ENCODE measurements around the gene ZNG1F. TPM values are rescaled to one million over a fixed set of nuclear protein-coding genes. Genes with fewer than 3 reads are reported as not detected.
"Not testable (repeated sequence)": the region's sequence is repeated elsewhere in the genome, so short reads cannot be mapped to it uniquely, and the experiment has no call there.

Gene ZNG1F
- total RNA-seq (2016; rRNA removed; fragmentation: Illumina TruSeq; extraction: Trizol) = 15.4 and 20.9 TPM in 2 replicates
- total RNA-seq (2016; cell fraction: cytosol; rRNA removed; fragmentation: Illumina TruSeq; extraction: Trizol; ENCODE audit: low read depth) = 10.4 and 12.5 TPM in 2 replicates
- total RNA-seq (2016; cell fraction: insoluble cytoplasmic fraction; rRNA removed; fragmentation: Illumina TruSeq; extraction: Trizol) = 14.7 and 22.6 TPM in 2 replicates
- total RNA-seq (2016; cell fraction: membrane; rRNA removed; fragmentation: Illumina TruSeq; extraction: Trizol) = 9.0 and 10.5 TPM in 2 replicates
- 40.5 and 43.0 TPM in 2 replicates for total RNA-seq (2016; cell fraction: nucleus; rRNA removed; fragmentation: Illumina TruSeq; extraction: Trizol)
- polyA plus RNA-seq (2011; rRNA removed) = 9.5 and 12.7 TPM in 2 replicates
- polyA plus RNA-seq (2011; cell fraction: cytosol; rRNA removed) = 6.6 and 7.6 TPM in 2 replicates
- 33.6 and 36.6 TPM in 2 replicates for polyA plus RNA-seq (2011; cell fraction: nucleus; rRNA removed)
- polyA plus RNA-seq (2012) = 13.9 and 17.4 TPM in 2 replicates
- 4.7 and 11.9 TPM in 2 replicates for polyA plus RNA-seq (2016; cell fraction: cytosol; fragmentation: Illumina TruSeq; extraction: Trizol; ENCODE audit: low read depth)
- polyA plus RNA-seq (2016; cell fraction: insoluble cytoplasmic fraction; fragmentation: Illumina TruSeq; extraction: Trizol; ENCODE audit: low read depth) = 14.8 and 17.5 TPM in 2 replicates
- polyA plus RNA-seq (2016; cell fraction: membrane; fragmentation: Illumina TruSeq; extraction: Trizol; ENCODE audit: low read depth) = 13.9 and 21.3 TPM in 2 replicates
- polyA plus RNA-seq (2016; cell fraction: nucleus; fragmentation: Illumina TruSeq; extraction: Trizol; ENCODE audit: insufficient read depth, low read depth) = 81.5 and 83.9 TPM in 2 replicates
- polyA minus RNA-seq (2011; rRNA and poly(A)+ RNA removed; ENCODE audit: low replicate concordance) = 5.2 and 14.2 TPM in 2 replicates
- polyA minus RNA-seq (2011; cell fraction: cytosol; rRNA and poly(A)+ RNA removed) = 0.79 and 3.9 TPM in 2 replicates
- polyA minus RNA-seq (2011; cell fraction: nucleus; rRNA and poly(A)+ RNA removed) = 89.5 and 97.7 TPM in 2 replicates
- percentile 77 among the genes with signal in this experiment for Bru-seq, nascent RNA
- percentile 69 among the genes with signal in this experiment for BruChase-seq, experiment 1, labeled RNA remaining after a 6-hour chase
- percentile 81 among the genes with signal in this experiment for BruChase-seq, experiment 2, labeled RNA remaining after a 2-hour chase
- long read RNA-seq, experiment 1, partial matches to known transcripts = 43 of 61 reads
- long read RNA-seq, experiment 1, other reads (novel, unspliced or antisense) = 18 of 61 reads
- long read RNA-seq, experiment 2, partial matches to known transcripts = 23 of 38 reads
- long read RNA-seq, experiment 2, other reads (novel, unspliced or antisense) = 15 of 38 reads

- H4K20me1 ChIP-seq (ENCODE audit: insufficient read depth, low read length); H3K4me3 ChIP-seq (replicated peaks in 1 of 3; ENCODE audit: insufficient read depth in 1 of 3, low read depth in 2 of 3, low read length in 3 of 3); ATAC-seq; H3K9me3 ChIP-seq (ENCODE audit: low read length); H3K9ac ChIP-seq (ENCODE audit: insufficient read depth, low read depth, low read length); H2AFZ ChIP-seq (ENCODE audit: low read length); DNase-seq (ENCODE audit: low spot score); in situ Hi-C loops (cut with HindIII; ENCODE audit: extremely low pct_ligation_motif_present, low pct_unique_long_range_greater_than_20kb); H3K4me1 ChIP-seq (ENCODE audit: insufficient read depth, low read length); CTCF ChIA-PET (ENCODE audit: low intra/inter-chr PET ratio, low total read pairs); H3K27ac ChIP-seq (ENCODE audit: extremely low read length, insufficient read depth, low read length); BruUV-seq (replicated peaks); FAIRE-seq; H3K27me3 ChIP-seq (ENCODE audit: control insufficient read depth in 1 of 2, insufficient read depth in 2 of 2, low read length in 2 of 2); H3K36me3 ChIP-seq (replicated peaks in 1 of 2; ENCODE audit: control insufficient read depth in 1 of 2, insufficient read depth in 2 of 2, low read length in 2 of 2); H3K79me2 ChIP-seq (ENCODE audit: insufficient read depth, low read length); intact Hi-C loops (cut with micrococcal nuclease; ENCODE audit: unreplicated experiment); POLR2A ChIA-PET; H3K4me2 ChIP-seq (ENCODE audit: low read depth, low read length): not testable (repeated sequence)
- no CpG with 5 or more reads among the region's 31 CpGs for WGBS (ENCODE audit: low lambda C conversion rate)
Measured at GRCh38 chr9:41189217-41189616, at the start of gene ZNG1F. TSS of gene ZNG1F (minus strand) at chr9:41189317. CDS start at chr9:41189258, 59 bp downstream.

- FAIRE-seq; H3K4me1 ChIP-seq (ENCODE audit: insufficient read depth, low read length); H3K27ac ChIP-seq (ENCODE audit: extremely low read length, insufficient read depth, low read length); H2AFZ ChIP-seq (ENCODE audit: low read length); H3K36me3 ChIP-seq (replicated peaks in 1 of 2; ENCODE audit: control insufficient read depth in 1 of 2, insufficient read depth in 2 of 2, low read length in 2 of 2); CTCF ChIA-PET (ENCODE audit: low intra/inter-chr PET ratio, low total read pairs); H3K9ac ChIP-seq (ENCODE audit: insufficient read depth, low read depth, low read length); POLR2A ChIA-PET; H3K4me2 ChIP-seq (ENCODE audit: low read depth, low read length); DNase-seq (ENCODE audit: low spot score); H3K79me2 ChIP-seq (ENCODE audit: insufficient read depth, low read length); intact Hi-C loops (cut with micrococcal nuclease; ENCODE audit: unreplicated experiment); H4K20me1 ChIP-seq (ENCODE audit: insufficient read depth, low read length); BruUV-seq (replicated peaks); H3K27me3 ChIP-seq (ENCODE audit: control insufficient read depth in 1 of 2, insufficient read depth in 2 of 2, low read length in 2 of 2); in situ Hi-C loops (cut with HindIII; ENCODE audit: extremely low pct_ligation_motif_present, low pct_unique_long_range_greater_than_20kb); ATAC-seq: not testable (repeated sequence)
- peaks cover 45% of the 10 kb centered on the region for H3K9me3 ChIP-seq (ENCODE audit: low read length)
- H3K4me3 ChIP-seq (replicated peaks in 1 of 3; ENCODE audit: insufficient read depth in 1 of 3, low read depth in 2 of 3, low read length in 3 of 3) = peak overlapping the region in 1 of 3 experiments; percentile 38; a peak in 3 of 6 replicates
- WGBS (ENCODE audit: low lambda C conversion rate) = 65% methylated on average over 18 of the region's 51 CpGs
Measured at GRCh38 chr9:41237110-41237749, 48.1 kb upstream of the ZNG1F start.

- in situ Hi-C loops (cut with HindIII; ENCODE audit: extremely low pct_ligation_motif_present, low pct_unique_long_range_greater_than_20kb); H3K4me2 ChIP-seq (ENCODE audit: low read depth, low read length); H4K20me1 ChIP-seq (ENCODE audit: insufficient read depth, low read length); DNase-seq (ENCODE audit: low spot score); H3K4me1 ChIP-seq (ENCODE audit: insufficient read depth, low read length); H3K9ac ChIP-seq (ENCODE audit: insufficient read depth, low read depth, low read length); BruUV-seq (replicated peaks); H2AFZ ChIP-seq (ENCODE audit: low read length); H3K79me2 ChIP-seq (ENCODE audit: insufficient read depth, low read length); H3K27me3 ChIP-seq (ENCODE audit: control insufficient read depth in 1 of 2, insufficient read depth in 2 of 2, low read length in 2 of 2); POLR2A ChIA-PET; H3K4me3 ChIP-seq (replicated peaks in 1 of 3; ENCODE audit: insufficient read depth in 1 of 3, low read depth in 2 of 3, low read length in 3 of 3); intact Hi-C loops (cut with micrococcal nuclease; ENCODE audit: unreplicated experiment); CTCF ChIA-PET (ENCODE audit: low intra/inter-chr PET ratio, low total read pairs); H3K27ac ChIP-seq (ENCODE audit: extremely low read length, insufficient read depth, low read length); FAIRE-seq; ATAC-seq; H3K36me3 ChIP-seq (replicated peaks in 1 of 2; ENCODE audit: control insufficient read depth in 1 of 2, insufficient read depth in 2 of 2, low read length in 2 of 2): not testable (repeated sequence)
- peaks cover 47% of the 10 kb centered on the region for H3K9me3 ChIP-seq (ENCODE audit: low read length)
- WGBS (ENCODE audit: low lambda C conversion rate) = 39% methylated on average over 16 of the region's 23 CpGs
Measured at GRCh38 chr9:41236486-41237109, 47.5 kb upstream of the ZNG1F start.

All from HepG2 (cell line).